Lung (tissue), 12 donors: ENCODE measurements around the gene SLC41A2. TPM values are rescaled to one million over a fixed set of nuclear protein-coding genes. Genes with fewer than 3 reads are reported as not detected.

Experiments
- ATAC-seq: fragments of 200-7000 bp; cut with Tn5 transposase; one replicate; pipeline ENCODE4 v1.9.1; 2020; ENCODE audit warnings: moderate number of reproducible peaks; ENCODE audit not compliant: insufficient read depth, low FRiP score
- DNase-seq, 3 donors: peaks; one replicate each; pipeline ENCODE4 v3.0.0-alpha.2; 2013 to 2017
- H3K27ac ChIP-seq, 2 donors: one replicate each; pipeline ENCODE4 v1.5.1; 2013; ENCODE audit warnings: mild to moderate bottlenecking in 2 of 2, moderate library complexity in 2 of 2, control low read depth in 1 of 2, inconsistent platforms in 1 of 2, low read depth in 1 of 2, low read length in 1 of 2
- H3K27me3 ChIP-seq, 3 donors: one replicate each; pipeline ENCODE4 v1.5.1; 2013; ENCODE audit warnings: low read length in 2 of 3; ENCODE audit not compliant: control insufficient read depth in 3 of 3, insufficient read depth in 3 of 3
- H3K36me3 ChIP-seq, 4 donors: one replicate each; pipeline ENCODE4 v1.5.1; 2013; ENCODE audit warnings: low read length in 4 of 4, mild to moderate bottlenecking in 1 of 4, moderate library complexity in 1 of 4; ENCODE audit not compliant: control insufficient read depth in 4 of 4, insufficient read depth in 4 of 4
- H3K4me1 ChIP-seq, 5 donors: one replicate each; pipeline ENCODE4 v1.5.1; 2013; ENCODE audit warnings: low read length in 5 of 5, mild to moderate bottlenecking in 2 of 5, moderate library complexity in 1 of 5; ENCODE audit not compliant: control insufficient read depth in 5 of 5, insufficient read depth in 5 of 5
- H3K4me3 ChIP-seq: one replicate; pipeline ENCODE4 v1.5.1; 2013; ENCODE audit warnings: mild to moderate bottlenecking, control low read depth, moderate library complexity
- H3K9ac ChIP-seq, 2 donors: one replicate each; pipeline ENCODE4 v1.5.1; 2013; ENCODE audit warnings: low read length in 2 of 2, control low read depth in 1 of 2; ENCODE audit not compliant: insufficient read depth in 1 of 2
- H3K9me3 ChIP-seq, 4 donors: one replicate each; pipeline ENCODE4 v1.5.1; 2013; ENCODE audit warnings: low read length in 3 of 4, mild to moderate bottlenecking in 1 of 4, moderate library complexity in 1 of 4; ENCODE audit not compliant: control insufficient read depth in 4 of 4, insufficient read depth in 3 of 4
- WGBS, 2 donors: extraction: QIAGEN DNeasy Blood & Tissue Kit; methylation state at CpG; one replicate each; pipeline ENCODE4 v1.1.7; 2013; 5-methylcytosine and 5-hydroxymethylcytosine counted together
- polyA plus RNA-seq, 2 donors: library from polyadenylated mRNA; stranded (reverse); fragments of 200-250 nt; gene quantifications; one replicate each; pipeline ENCODE4 v1.2.1, GENCODE V29; 2013
- total RNA-seq, 2 donors: library from RNA; depleted of rRNA in 1 of 2; stranded (reverse); fragments of >200 nt in 1 of 2; gene quantifications; one replicate each; pipeline ENCODE4 v1.2.1, GENCODE V29; 2014 to 2021
- TF ChIP-seq, protein P1 (sequence below): IDR thresholded peaks from 2 replicates; pipeline ENCODE4 v1.5.1; 2012; ENCODE audit warnings: mild to moderate bottlenecking; ENCODE audit errors: control extremely low read depth, extremely low read depth
- donor health status: control.
- donor health status: control.
- donor health status: Bipolar disorder and iron deficiency.
- donor health status: healthy.
- donor health status: DM: yes; HTN: yes; CAD: no.

The SLC41A2 gene
- total and polyA plus RNA-seq, 4 donors, result 6.2 to 64.7 (median 24.7) TPM

- peaks cover 0 to 25% (median 5%) of the 10 kb centered on the region in 5 donors for H3K4me1 ChIP-seq
- H3K36me3 ChIP-seq, result no peaks in the 10 kb centered on the region
- no peak overlapping the region for H3K27ac ChIP-seq
- H3K9ac ChIP-seq, result no peak overlapping the region
- TF ChIP-seq, protein P1, sequence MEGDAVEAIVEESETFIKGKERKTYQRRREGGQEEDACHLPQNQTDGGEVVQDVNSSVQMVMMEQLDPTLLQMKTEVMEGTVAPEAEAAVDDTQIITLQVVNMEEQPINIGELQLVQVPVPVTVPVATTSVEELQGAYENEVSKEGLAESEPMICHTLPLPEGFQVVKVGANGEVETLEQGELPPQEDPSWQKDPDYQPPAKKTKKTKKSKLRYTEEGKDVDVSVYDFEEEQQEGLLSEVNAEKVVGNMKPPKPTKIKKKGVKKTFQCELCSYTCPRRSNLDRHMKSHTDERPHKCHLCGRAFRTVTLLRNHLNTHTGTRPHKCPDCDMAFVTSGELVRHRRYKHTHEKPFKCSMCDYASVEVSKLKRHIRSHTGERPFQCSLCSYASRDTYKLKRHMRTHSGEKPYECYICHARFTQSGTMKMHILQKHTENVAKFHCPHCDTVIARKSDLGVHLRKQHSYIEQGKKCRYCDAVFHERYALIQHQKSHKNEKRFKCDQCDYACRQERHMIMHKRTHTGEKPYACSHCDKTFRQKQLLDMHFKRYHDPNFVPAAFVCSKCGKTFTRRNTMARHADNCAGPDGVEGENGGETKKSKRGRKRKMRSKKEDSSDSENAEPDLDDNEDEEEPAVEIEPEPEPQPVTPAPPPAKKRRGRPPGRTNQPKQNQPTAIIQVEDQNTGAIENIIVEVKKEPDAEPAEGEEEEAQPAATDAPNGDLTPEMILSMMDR, result no peak
- ATAC-seq (no peak), DNase-seq (no peak)
- peaks cover 0 to 40% (median 18%) of the 10 kb centered on the region in 3 donors for H3K27me3 ChIP-seq
- 87 to 88% methylated on average over 2 of the region's 2 CpGs for WGBS, 2 donors
- no peaks in the 10 kb centered on the region for H3K9me3 ChIP-seq
- H3K4me3 ChIP-seq, result no peak overlapping the region
These were observed 2.4 kb downstream of the SLC41A2 start for GRCh38 chr12:104955703-104956102.

DNA sequence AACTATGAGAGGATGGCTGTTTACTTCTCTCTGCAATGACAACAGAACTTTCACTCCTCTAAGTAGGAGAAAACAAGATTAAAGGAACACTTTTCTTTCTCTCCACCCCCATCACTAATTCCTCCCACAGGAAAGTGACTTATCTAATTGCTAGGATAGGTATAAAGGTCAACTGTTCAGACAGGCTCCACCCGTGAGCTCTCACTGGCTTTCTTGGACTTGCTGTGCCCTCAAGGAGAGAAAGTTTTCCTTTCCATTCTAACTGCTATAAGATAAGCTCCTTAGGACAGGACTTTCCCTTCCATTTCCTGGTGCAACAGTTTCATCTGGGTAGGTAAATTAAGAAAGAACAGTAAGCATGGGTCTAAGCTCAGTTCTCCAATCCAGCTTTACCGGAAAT is 4.8 kb downstream of the SLC41A2 start:
- Histone ChIP-seq H3K27me3 (peaks cover 0 to 43% (median 18%) of the 10 kb centered on the region in 3 donors), H3K36me3 (no peaks in the 10 kb centered on the region), H3K9ac (no peak overlapping the region), H3K9me3 (no peaks in the 10 kb centered on the region), H3K4me1 (peaks cover 0 to 7% (median 0%) of the 10 kb centered on the region in 5 donors), H3K27ac (no peak overlapping the region), H3K4me3 (no peak overlapping the region)
- TF ChIP-seq, protein P1, result no peak
- no peak for DNase-seq
- no peak for ATAC-seq
- 59 to 79% methylated on average over 2 of the region's 2 CpGs for WGBS, 2 donors

DNA sequence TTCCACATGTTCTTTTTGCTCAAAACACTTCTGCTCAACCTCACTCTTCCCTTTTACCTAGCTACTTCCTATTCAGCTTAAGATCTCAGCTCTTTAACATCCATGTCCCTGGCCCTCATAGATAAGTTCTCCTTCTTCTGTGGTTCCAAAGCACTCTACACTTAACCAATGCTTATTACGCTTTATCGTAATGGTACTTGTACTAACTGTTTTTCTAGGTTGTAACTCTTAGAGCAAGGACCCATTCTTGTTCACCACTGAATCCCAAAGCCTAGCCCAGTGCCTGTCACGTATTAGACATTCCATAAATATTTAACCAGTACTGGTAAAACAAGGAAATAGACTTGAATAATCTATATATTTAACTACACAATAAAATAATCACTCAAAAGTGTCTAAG is 5.3 kb downstream of the SLC41A2 start:
- H3K27ac ChIP-seq, result no peak overlapping the region
- peak in 2 of 3 donors; percentile 10 to 15 for DNase-seq

More for the DNA sequence above, 5.3 kb downstream of the SLC41A2 start:
- H3K9me3 ChIP-seq, result no peaks in the 10 kb centered on the region
- peak; percentile 78 for ATAC-seq
- WGBS, 2 donors, result 70 to 84% methylated on average over 3 of the region's 3 CpGs
- H3K36me3 ChIP-seq, result no peaks in the 10 kb centered on the region
- H3K9ac ChIP-seq, result no peak overlapping the region
- TF ChIP-seq, protein P1, result no peak
- H3K4me1 ChIP-seq, result peaks cover 0 to 4% (median 0%) of the 10 kb centered on the region in 5 donors
- H3K27me3 ChIP-seq, result peaks cover 0 to 43% (median 18%) of the 10 kb centered on the region in 3 donors
- no peak overlapping the region for H3K4me3 ChIP-seq
